Umbilical cord (tissue), 2 donors: ENCODE data around the gene FTL. TPM values are rescaled to one million over a fixed set of nuclear protein-coding genes. Genes with fewer than 3 reads are reported as not detected.

ENCODE experiments used
- DNase-seq: peaks from one replicate; pipeline ENCODE4 v3.0.0-alpha.2; 2015; ENCODE audit warnings: low spot score
- total RNA-seq: library from RNA; depleted of rRNA; stranded (reverse); fragments of >200 nt; gene quantifications from one replicate; pipeline ENCODE4 v1.2.3, GENCODE V29; 2014; ENCODE audit warnings: low replicate concordance; ENCODE audit not compliant: insufficient read depth

The FTL gene
- total RNA-seq, 1 donor from 2014 or later = 2,219 TPM

GRCh38 chr19:48991011-48991609 is 26.0 kb downstream of the FTL start:
- no peak for DNase-seq

- peak; percentile 90 for DNase-seq
Measured at GRCh38 chr19:48991873-48992580, 26.9 kb downstream of the FTL start.

- peak; percentile 33 for DNase-seq
Measured at GRCh38 chr19:48992581-48993174, 27.6 kb downstream of the FTL start.

- DNase-seq = peak; percentile 100
Measured at GRCh38 chr19:48993175-48994034, 28.3 kb downstream of the FTL start, which contains the start of the genes GYS1 and RUVBL2. Gene GYS1 (minus strand): TSS chr19:48993309. CDS start chr19:48993112, 197 bp downstream. Gene RUVBL2 (plus strand): TSS chr19:48993887. CDS start chr19:48993912, 25 bp downstream.

GRCh38 chr19:48994035-48994386 is 28.9 kb downstream of the FTL start:
- DNase-seq = no peak

- DNase-seq = no peak
Measured at GRCh38 chr19:48997972-48998371, 32.9 kb downstream of the FTL start.

GRCh38 chr19:48999481-49000325 is 34.6 kb downstream of the FTL start:
- DNase-seq = no peak

- no peak for DNase-seq
Measured at GRCh38 chr19:49004133-49004532, 39.0 kb downstream of the FTL start.

GRCh38 chr19:49004964-49005614 is 40.0 kb downstream of the FTL start:
- no peak for DNase-seq

- DNase-seq = no peak
Measured at GRCh38 chr19:49006905-49007304, 41.8 kb downstream of the FTL start.

GRCh38 chr19:49009828-49010227 is 44.7 kb downstream of the FTL start:
- no peak for DNase-seq

GRCh38 chr19:49010453-49010852 is 45.3 kb downstream of the FTL start:
- DNase-seq = no peak

- no peak for DNase-seq
Measured at GRCh38 chr19:49011194-49011593, 46.1 kb downstream of the FTL start.

- DNase-seq = no peak
Measured at GRCh38 chr19:49014123-49014869, 49.2 kb downstream of the FTL start.

GRCh38 chr19:49014870-49015255 is 49.8 kb downstream of the FTL start:
- no peak for DNase-seq

GRCh38 chr19:49016067-49016839 is 51.1 kb downstream of the FTL start:
- DNase-seq = no peak
